HEK293 (cell line): ENCODE data around the gene ZIC5.

Experiments
- CTCF ChIP-seq: fragments of 450-650 bp; formaldehyde crosslinking; IDR thresholded peaks from 2 replicates; pipeline ENCODE4 v1.5.1; 2016; ENCODE audit warnings: missing biosample characterization, missing genetic modification characterization
- KLF10 ChIP-seq: fragments of 450-650 bp; IDR thresholded peaks from 2 replicates; pipeline ENCODE4 v1.5.1; 2018; ENCODE audit warnings: missing biosample characterization, mild to moderate bottlenecking, missing genetic modification characterization
- PATZ1 ChIP-seq: fragments of 450-650 bp; formaldehyde crosslinking; IDR thresholded peaks from 2 replicates; pipeline ENCODE4 v1.5.1; 2016; ENCODE audit warnings: missing biosample characterization, missing genetic modification characterization
- SP7 ChIP-seq: fragments of 450-650 bp; formaldehyde crosslinking; IDR thresholded peaks from 2 replicates; pipeline ENCODE4 v1.5.1; 2016; ENCODE audit warnings: missing biosample characterization, missing genetic modification characterization
- ZBTB1 ChIP-seq: fragments of 450-650 bp; formaldehyde crosslinking; IDR thresholded peaks from 2 replicates; pipeline ENCODE4 v1.5.1; 2016; ENCODE audit warnings: missing biosample characterization, missing genetic modification characterization
- ZBTB20 ChIP-seq: fragments of 450-650 bp; formaldehyde crosslinking; IDR thresholded peaks from 2 replicates; pipeline ENCODE4 v1.5.1; 2016; ENCODE audit warnings: missing biosample characterization, missing genetic modification characterization
- ZFP3 ChIP-seq: fragments of 450-650 bp; formaldehyde crosslinking; IDR thresholded peaks from 2 replicates; pipeline ENCODE4 v1.5.1; 2016; ENCODE audit warnings: low read depth, missing biosample characterization, missing genetic modification characterization
- ZNF121 ChIP-seq: fragments of 450-650 bp; formaldehyde crosslinking; IDR thresholded peaks from 2 replicates; pipeline ENCODE4 v1.5.1; 2016; ENCODE audit warnings: missing biosample characterization, missing genetic modification characterization
- ZNF132 ChIP-seq: fragments of 450-650 bp; formaldehyde crosslinking; IDR thresholded peaks from 2 replicates; pipeline ENCODE4 v1.5.1; 2017; ENCODE audit warnings: missing biosample characterization, missing genetic modification characterization, borderline replicate concordance
- ZNF148 ChIP-seq: fragments of 450-650 bp; formaldehyde crosslinking; IDR thresholded peaks from 2 replicates; pipeline ENCODE4 v1.5.0; 2017; ENCODE audit warnings: missing biosample characterization, missing genetic modification characterization, borderline replicate concordance
- ZNF26 ChIP-seq: fragments of 450-650 bp; formaldehyde crosslinking; IDR thresholded peaks from 2 replicates; pipeline ENCODE4 v1.5.1; 2016; ENCODE audit warnings: missing biosample characterization, missing genetic modification characterization
- ZNF266 ChIP-seq: fragments of 450-650 bp; formaldehyde crosslinking; IDR thresholded peaks from 2 replicates; pipeline ENCODE4 v1.5.1; 2016; ENCODE audit warnings: missing biosample characterization, missing genetic modification characterization, low read depth
- ZNF302 ChIP-seq: fragments of 450-650 bp; formaldehyde crosslinking; IDR thresholded peaks from 2 replicates; pipeline ENCODE4 v1.5.1; 2016; ENCODE audit warnings: missing biosample characterization, missing genetic modification characterization, low read depth
- ZNF341 ChIP-seq: fragments of 450-650 bp; formaldehyde crosslinking; IDR thresholded peaks from 2 replicates; pipeline ENCODE4; 2016; ENCODE audit warnings: low read depth, missing biosample characterization, missing genetic modification characterization
- ZNF362 ChIP-seq: fragments of 450-650 bp; formaldehyde crosslinking; IDR thresholded peaks from 2 replicates; pipeline ENCODE4 v1.5.1; 2016; ENCODE audit warnings: missing biosample characterization, missing genetic modification characterization
- ZNF366 ChIP-seq: fragments of 450-650 bp; formaldehyde crosslinking; conservative IDR thresholded peaks from 2 replicates; pipeline ENCODE4 v1.5.1; 2016; ENCODE audit warnings: missing biosample characterization, missing genetic modification characterization
- ZNF488 ChIP-seq: fragments of 450-650 bp; formaldehyde crosslinking; IDR thresholded peaks from 2 replicates; pipeline ENCODE4 v1.5.1; 2016; ENCODE audit warnings: missing biosample characterization, missing genetic modification characterization
- ZNF510 ChIP-seq: fragments of 450-650 bp; formaldehyde crosslinking; IDR thresholded peaks from 2 replicates; pipeline ENCODE4 v1.5.1; 2018; ENCODE audit warnings: mild to moderate bottlenecking, missing genetic modification characterization, missing biosample characterization; ENCODE audit not compliant: insufficient replicate concordance
- ZNF518A ChIP-seq: fragments of 450-650 bp; formaldehyde crosslinking; conservative IDR thresholded peaks from 2 replicates; pipeline ENCODE4 v1.5.1; 2016; ENCODE audit warnings: low read depth, missing biosample characterization, missing genetic modification characterization
- ZNF610 ChIP-seq: fragments of 450-650 bp; formaldehyde crosslinking; IDR thresholded peaks from 2 replicates; pipeline ENCODE4 v1.5.1; 2016; ENCODE audit warnings: missing biosample characterization, missing genetic modification characterization, borderline replicate concordance
- ZNF654 ChIP-seq: fragments of 450-650 bp; formaldehyde crosslinking; IDR thresholded peaks from 2 replicates; pipeline ENCODE4 v1.5.1; 2016; ENCODE audit warnings: low read depth, missing biosample characterization, missing genetic modification characterization
- ZNF707 ChIP-seq: fragments of 450-650 bp; formaldehyde crosslinking; IDR thresholded peaks from 2 replicates; pipeline ENCODE4 v1.5.1; 2016; ENCODE audit warnings: missing biosample characterization, missing genetic modification characterization
- ZNF777 ChIP-seq: fragments of 450-650 bp; formaldehyde crosslinking; IDR thresholded peaks from 2 replicates; pipeline ENCODE4 v1.5.1; 2017; ENCODE audit warnings: missing biosample characterization, missing genetic modification characterization, borderline replicate concordance

ZIC5 gene

GRCh38 chr13:99984461-99985240 is 13.1 kb upstream of the ZIC5 start (continued):
- TF ChIP-seq CTCF (tag by site-specific recombination) (no peak), ZNF362 (tag by site-specific recombination) (no peak), ZNF777 (tag by site-specific recombination) (no peak), ZNF488 (no peak), ZNF654 (no peak), ZNF26 (no peak), ZBTB1 (tag by site-specific recombination) (no peak), ZNF266 (tag by site-specific recombination) (no peak), ZNF132 (tag by site-specific recombination) (no peak), ZNF341 (tag by site-specific recombination) (peak; percentile 53; the same call in 1 of the 2 replicates), PATZ1 (tag by site-specific recombination) (peak; percentile 70; the same call in 1 of the 2 replicates), ZNF148 (tag by site-specific recombination) (no peak), ZNF518A (tag by site-specific recombination) (no peak), ZNF121 (tag by site-specific recombination) (no peak), ZNF610 (tag by site-specific recombination) (no peak), ZBTB20 (tag by site-specific recombination) (no peak), SP7 (peak; percentile 36; the same call in 1 of the 2 replicates), ZNF366 (tag by site-specific recombination) (no peak; the same call in 1 of the 2 replicates), KLF10 (tag by site-specific recombination) (no peak; the same call in 1 of the 2 replicates), ZNF707 (tag by site-specific recombination) (no peak), ZFP3 (tag by site-specific recombination) (no peak), ZNF510 (no peak), ZNF302 (no peak)
